Brain microvascular endothelial cell (primary cell): ENCODE results near the gene MEGF6.

Source experiments
- DNase-seq: peaks from one replicate; pipeline ENCODE4 v3.0.0-alpha.2; 2020
- H3K27ac ChIP-seq: fragments of 250-450 bp; sonication (Bioruptor Pico); 2 replicates; pipeline ENCODE4 v1.5.1; 2020; ENCODE audit warnings: mild to moderate bottlenecking, moderate library complexity
- H3K27me3 ChIP-seq: fragments of 250-450 bp; sonication (Bioruptor Pico); replicated peaks from 2 replicates; pipeline ENCODE4 v1.5.1; 2020; ENCODE audit warnings: mild to moderate bottlenecking
- H3K36me3 ChIP-seq: fragments of 250-450 bp; sonication (Bioruptor Pico); replicated peaks from 2 replicates; pipeline ENCODE4 v1.5.1; 2020; ENCODE audit warnings: mild to moderate bottlenecking
- H3K4me3 ChIP-seq: 2 replicates; pipeline ENCODE4 v1.5.1; 2011; ENCODE audit warnings: low read depth, mild to moderate bottlenecking, control low read depth, low read length, moderate library complexity
- CTCF ChIP-seq: IDR thresholded peaks from 2 replicates; pipeline ENCODE4 v1.5.1; 2011; ENCODE audit warnings: low read depth, mild to moderate bottlenecking, moderate library complexity, low read length, control low read depth, inconsistent platforms; ENCODE audit errors: missing control alignments
- in situ Hi-C: cut with HindIII; loops from 2 replicates; pipeline ENCODE4 v1.10.0; 2017; ENCODE audit warnings: low sequenced_read_pairs, low pct_ligation_motif_present

Gene MEGF6

GRCh38 chr1:3628445-3628844 is 17.1 kb upstream of the MEGF6 start:
- H3K27ac ChIP-seq: no peak overlapping the region
- TF ChIP-seq CTCF: no peak
- no peaks in the 10 kb centered on the region for H3K27me3 ChIP-seq
- H3K36me3 ChIP-seq: peaks cover 13% of the 10 kb centered on the region
- no peak overlapping the region for H3K4me3 ChIP-seq
- in situ Hi-C loops: no loop called here
- DNase-seq: no peak

GRCh38 chr1:3627515-3628253 is 16.4 kb upstream of the MEGF6 start:
- no peak for TF ChIP-seq CTCF
- Histone ChIP-seq H3K36me3 (peaks cover 13% of the 10 kb centered on the region), H3K27ac (no peak overlapping the region), H3K27me3 (no peaks in the 10 kb centered on the region), H3K4me3 (no peak overlapping the region)
- in situ Hi-C loops: no loop called here
- DNase-seq: no peak

- Histone ChIP-seq H3K27ac (no peak overlapping the region), H3K4me3 (peak overlapping the region; percentile 73), H3K36me3 (peaks cover 13% of the 10 kb centered on the region), H3K27me3 (no peaks in the 10 kb centered on the region)
- in situ Hi-C loops: no loop called here
- no peak for TF ChIP-seq CTCF
- DNase-seq: no peak
These were observed 14.7 kb upstream of the MEGF6 start for GRCh38 chr1:3626025-3626424.

- H3K27ac ChIP-seq: no peak overlapping the region
These were observed 14.0 kb upstream of the MEGF6 start for GRCh38 chr1:3625151-3625907.

More at GRCh38 chr1:3625151-3625907, 14.0 kb upstream of the MEGF6 start:
- peaks cover 12% of the 10 kb centered on the region for H3K36me3 ChIP-seq
- peak; percentile 53 for DNase-seq
- no peak for TF ChIP-seq CTCF
- no peaks in the 10 kb centered on the region for H3K27me3 ChIP-seq
- in situ Hi-C loops: no loop called here
- peak overlapping the region; percentile 73 for H3K4me3 ChIP-seq
